HG03565 (cell line): ENCODE results near the gene MYLK4.

Experiments
- ATAC-seq: cut with Tn5 transposase; IDR thresholded peaks from one replicate; pipeline ENCODE4 v1.9.1; 2021; ENCODE audit warnings: mild to moderate bottlenecking, moderate library complexity; ENCODE audit not compliant: unreplicated experiment

Gene MYLK4

GRCh38 chr6:2750832-2751231, at the start of gene MYLK4:
Gene MYLK4, minus strand, starts transcription at chr6:2750922. Its CDS starts 1,628 bp downstream, at chr6:2749294.
- ATAC-seq = no peak

- no peak for ATAC-seq
Measured at GRCh38 chr6:2799936-2800527, 49.3 kb upstream of the MYLK4 start.

GRCh38 chr6:2798586-2799134, 47.9 kb upstream of the MYLK4 start:
- ATAC-seq = no peak

- no peak for ATAC-seq
Measured at GRCh38 chr6:2797564-2798031, 46.9 kb upstream of the MYLK4 start.

- ATAC-seq = no peak
Measured at GRCh38 chr6:2796861-2797260, 46.1 kb upstream of the MYLK4 start.

GRCh38 chr6:2795956-2796355, 45.2 kb upstream of the MYLK4 start:
- no peak for ATAC-seq

- no peak for ATAC-seq
Measured at GRCh38 chr6:2795162-2795561, 44.4 kb upstream of the MYLK4 start.

- no peak for ATAC-seq
Measured at GRCh38 chr6:2794171-2794730, 43.5 kb upstream of the MYLK4 start.

- no peak for ATAC-seq
Measured at GRCh38 chr6:2793534-2794151, 42.9 kb upstream of the MYLK4 start.

- no peak for ATAC-seq
Measured at GRCh38 chr6:2792330-2793110, 41.8 kb upstream of the MYLK4 start.

- no peak for ATAC-seq
Measured at GRCh38 chr6:2791450-2791974, 40.8 kb upstream of the MYLK4 start.

- ATAC-seq = no peak
Measured at GRCh38 chr6:2790588-2791449, 40.1 kb upstream of the MYLK4 start.

GRCh38 chr6:2786269-2786668, 35.5 kb upstream of the MYLK4 start:
- no peak for ATAC-seq

- ATAC-seq = no peak
Measured at GRCh38 chr6:2784930-2785329, 34.2 kb upstream of the MYLK4 start.

GRCh38 chr6:2784061-2784460, 33.3 kb upstream of the MYLK4 start:
- no peak for ATAC-seq

GRCh38 chr6:2783188-2783963, 32.7 kb upstream of the MYLK4 start:
- no peak for ATAC-seq

GRCh38 chr6:2782825-2783187, 32.1 kb upstream of the MYLK4 start:
- ATAC-seq = no peak

- ATAC-seq = no peak
Measured at GRCh38 chr6:2782356-2782708, 31.6 kb upstream of the MYLK4 start.

GRCh38 chr6:2781685-2782355, 31.1 kb upstream of the MYLK4 start:
- ATAC-seq = no peak
